ENCODE results near the gene CDC14A.

CDC14A gene

DNA sequence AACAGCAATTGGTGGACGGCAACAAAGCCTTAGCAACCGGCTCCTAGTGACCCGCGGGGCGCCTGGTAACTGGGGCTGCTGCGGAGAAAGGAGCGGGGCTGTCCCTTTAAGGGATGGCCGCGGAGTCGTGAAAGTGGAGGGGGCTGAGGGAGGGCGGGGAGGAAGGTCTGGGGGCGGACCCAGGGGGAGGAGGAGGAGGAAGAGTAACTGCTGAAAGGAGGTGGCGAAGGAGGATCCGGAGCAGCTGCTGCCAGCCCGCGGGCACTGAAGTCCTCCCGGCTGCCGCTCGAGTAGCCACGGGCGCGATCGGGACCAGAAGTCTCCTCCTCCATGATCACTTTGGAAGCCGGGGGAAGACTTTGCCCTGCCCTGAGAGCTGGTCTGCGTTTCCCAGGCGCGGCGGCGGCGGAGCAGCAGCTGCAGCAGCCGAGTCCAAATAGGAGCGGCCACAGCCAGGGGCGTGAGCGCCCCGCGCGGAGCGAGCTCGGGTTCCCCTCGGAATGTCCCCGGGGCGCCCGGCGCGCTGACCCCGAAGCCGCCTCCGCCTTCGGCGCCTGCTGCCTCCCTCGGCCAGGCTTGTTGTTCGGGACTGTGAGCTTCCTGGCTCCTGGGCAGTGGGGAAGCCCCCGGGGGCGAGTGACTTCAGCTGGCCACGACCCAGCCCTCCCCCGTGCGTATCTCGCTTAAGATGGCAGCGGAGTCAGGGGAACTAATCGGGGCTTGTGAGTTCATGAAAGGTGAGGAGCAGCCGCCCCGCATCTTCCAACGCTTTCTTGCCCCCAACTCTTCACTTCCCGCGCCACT, at the start of gene CDC14A:
Gene CDC14A, plus strand, starts transcription at position 240 of the 804 bp plus-strand sequence. Its CDS starts 449 bp downstream, at position 689.
- Histone ChIP-seq H3K4me1 (ENCODE audit: insufficient read depth, low read length) (peaks cover 11% of the 10 kb centered on the region), H3K9me3 (ENCODE audit: control insufficient read depth, insufficient read depth, low read length) (no peaks in the 10 kb centered on the region), H3K9ac (ENCODE audit: low read depth, low read length) (peak within 1 kb of the TSS; percentile 73), H3K36me3 (ENCODE audit: insufficient read depth, low read length) (no peaks in the 10 kb centered on the region)

DNA sequence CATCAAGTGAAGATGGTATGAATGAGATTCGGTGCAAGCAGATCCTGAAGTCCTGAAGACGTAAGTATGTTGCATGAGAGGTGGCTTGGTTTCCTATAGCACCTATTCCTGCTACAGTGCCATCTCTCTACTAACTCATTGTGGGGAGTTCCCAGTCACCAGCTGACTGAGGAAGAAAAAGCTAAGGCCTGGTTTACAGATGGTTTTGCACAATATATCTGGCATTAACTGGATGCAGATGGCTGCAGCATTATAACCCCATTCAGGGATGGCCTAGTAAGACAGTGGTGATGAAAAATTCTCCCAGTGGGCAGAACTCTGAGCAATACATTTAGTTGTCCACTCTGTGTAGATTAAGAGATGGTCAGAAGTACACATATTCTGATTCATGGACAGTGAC, 49.6 kb upstream of the CDC14A start:
- Histone ChIP-seq H3K9ac (ENCODE audit: low read depth, low read length) (no peak overlapping the region), H3K9me3 (ENCODE audit: control insufficient read depth, insufficient read depth, low read length) (no peaks in the 10 kb centered on the region), H3K4me1 (ENCODE audit: insufficient read depth, low read length) (peaks cover 14% of the 10 kb centered on the region; the same call in 1 of the 2 replicates), H3K36me3 (ENCODE audit: insufficient read depth, low read length) (no peaks in the 10 kb centered on the region)

DNA sequence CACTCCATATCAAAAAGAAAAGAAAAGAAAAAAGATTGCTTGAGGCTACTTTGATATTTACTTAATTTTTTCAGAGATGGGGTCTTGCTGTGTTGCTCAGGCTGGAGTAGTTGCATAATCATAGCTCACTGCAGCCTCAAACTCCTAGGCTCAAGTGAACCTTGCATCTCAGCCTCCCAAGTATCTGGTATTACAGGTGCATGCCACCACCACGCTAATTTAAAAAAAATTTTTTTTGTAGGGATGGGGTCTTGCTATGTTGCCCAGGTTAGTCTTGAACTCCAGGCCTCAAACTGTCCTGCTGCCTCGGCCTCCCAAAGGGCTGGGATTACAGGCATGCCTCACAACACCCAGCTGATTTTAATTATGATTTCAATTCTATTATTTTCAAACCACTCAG, 48.1 kb upstream of the CDC14A start:
- Histone ChIP-seq H3K9me3 (ENCODE audit: control insufficient read depth, insufficient read depth, low read length) (no peaks in the 10 kb centered on the region), H3K4me1 (ENCODE audit: insufficient read depth, low read length) (0 out of 2 replicates have a peak, but pooled peaks cover 4% of the 10 kb centered on the region), H3K9ac (ENCODE audit: low read depth, low read length) (no peak overlapping the region), H3K36me3 (ENCODE audit: insufficient read depth, low read length) (no peaks in the 10 kb centered on the region)

GRCh38 chr1:100304921-100305320, 47.4 kb upstream of the CDC14A start:
- H3K9ac ChIP-seq (ENCODE audit: low read depth, low read length), result no peak overlapping the region
- no peaks in the 10 kb centered on the region for H3K9me3 ChIP-seq (ENCODE audit: control insufficient read depth, insufficient read depth, low read length)
- H3K4me1 ChIP-seq (ENCODE audit: insufficient read depth, low read length), result 0 out of 2 replicates have a peak, but pooled peaks cover 4% of the 10 kb centered on the region
- no peaks in the 10 kb centered on the region for H3K36me3 ChIP-seq (ENCODE audit: insufficient read depth, low read length)

- no peaks in the 10 kb centered on the region for H3K36me3 ChIP-seq (ENCODE audit: insufficient read depth, low read length)
- H3K9me3 ChIP-seq (ENCODE audit: control insufficient read depth, insufficient read depth, low read length), result no peaks in the 10 kb centered on the region
- H3K9ac ChIP-seq (ENCODE audit: low read depth, low read length), result no peak overlapping the region
- 0 out of 2 replicates have a peak, but pooled peaks cover 4% of the 10 kb centered on the region for H3K4me1 ChIP-seq (ENCODE audit: insufficient read depth, low read length)
Measured at GRCh38 chr1:100305954-100306353, 46.4 kb upstream of the CDC14A start.

DNA sequence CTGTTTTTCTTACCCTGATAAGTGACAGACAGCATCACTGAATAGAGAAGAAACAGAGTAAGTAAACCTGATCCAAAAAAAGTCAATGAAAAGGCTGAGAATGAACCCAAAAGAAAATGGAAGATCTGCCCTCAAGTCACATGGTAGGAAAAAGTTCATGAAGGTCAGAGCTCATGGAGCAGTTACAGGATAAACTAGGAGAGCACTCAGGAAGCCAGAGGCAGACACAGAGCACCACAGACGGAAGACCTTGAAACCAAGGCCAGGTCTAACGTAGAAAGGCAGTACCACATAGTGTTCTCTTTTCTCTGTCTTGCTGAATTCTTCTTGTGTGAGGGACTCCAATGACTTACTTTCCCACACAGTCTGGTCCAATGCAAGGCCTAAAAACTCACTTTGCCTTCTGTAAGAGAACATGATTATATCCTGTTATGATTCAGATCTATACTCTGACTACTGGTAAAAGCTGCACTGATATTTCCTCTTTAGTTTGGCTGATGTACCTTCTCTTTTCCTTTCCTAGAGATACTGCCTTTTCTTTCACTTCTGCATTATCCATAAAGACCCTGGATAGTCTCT, 45.5 kb upstream of the CDC14A start:
- no peak overlapping the region for H3K9ac ChIP-seq (ENCODE audit: low read depth, low read length)
- no peaks in the 10 kb centered on the region for H3K36me3 ChIP-seq (ENCODE audit: insufficient read depth, low read length)
- no peaks in the 10 kb centered on the region for H3K9me3 ChIP-seq (ENCODE audit: control insufficient read depth, insufficient read depth, low read length)
- 0 out of 2 replicates have a peak, but pooled peaks cover 4% of the 10 kb centered on the region for H3K4me1 ChIP-seq (ENCODE audit: insufficient read depth, low read length)

- Histone ChIP-seq H3K9me3 (ENCODE audit: control insufficient read depth, insufficient read depth, low read length) (no peaks in the 10 kb centered on the region), H3K36me3 (ENCODE audit: insufficient read depth, low read length) (no peaks in the 10 kb centered on the region), H3K4me1 (ENCODE audit: insufficient read depth, low read length) (0 out of 2 replicates have a peak, but pooled peaks cover 4% of the 10 kb centered on the region), H3K9ac (ENCODE audit: low read depth, low read length) (no peak overlapping the region)
Measured at GRCh38 chr1:100308777-100309176, 43.5 kb upstream of the CDC14A start.

- Histone ChIP-seq H3K4me1 (ENCODE audit: insufficient read depth, low read length) (0 out of 2 replicates have a peak, but pooled peaks cover under 1% of the 10 kb centered on the region), H3K9ac (ENCODE audit: low read depth, low read length) (no peak overlapping the region), H3K36me3 (ENCODE audit: insufficient read depth, low read length) (no peaks in the 10 kb centered on the region), H3K9me3 (ENCODE audit: control insufficient read depth, insufficient read depth, low read length) (no peaks in the 10 kb centered on the region)
Measured at GRCh38 chr1:100309863-100310262, 42.4 kb upstream of the CDC14A start.

- no peak overlapping the region for H3K9ac ChIP-seq (ENCODE audit: low read depth, low read length)
- H3K4me1 ChIP-seq (ENCODE audit: insufficient read depth, low read length), result no peaks in the 10 kb centered on the region
- H3K9me3 ChIP-seq (ENCODE audit: control insufficient read depth, insufficient read depth, low read length), result peaks cover 16% of the 10 kb centered on the region
- no peaks in the 10 kb centered on the region for H3K36me3 ChIP-seq (ENCODE audit: insufficient read depth, low read length)
Measured at GRCh38 chr1:100313382-100313781, 38.9 kb upstream of the CDC14A start.

DNA sequence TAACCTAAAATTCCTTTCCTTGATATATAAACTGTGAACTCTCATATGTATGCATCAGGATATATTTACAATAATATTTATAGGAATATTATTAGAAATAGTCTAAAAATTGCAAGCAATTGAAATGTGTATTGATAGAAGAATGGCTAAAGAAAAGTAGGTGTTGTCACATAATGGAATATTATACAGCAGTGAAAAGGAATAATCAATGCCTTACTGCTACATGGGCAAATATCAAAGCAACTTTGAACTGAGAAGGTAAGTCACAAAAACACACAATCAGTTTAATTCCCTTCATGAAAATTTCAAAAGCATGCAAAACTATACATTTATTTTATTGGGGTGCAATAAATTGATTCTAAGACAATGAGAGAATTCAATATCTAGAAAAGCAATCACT, 35.7 kb upstream of the CDC14A start:
- peaks cover 22% of the 10 kb centered on the region for H3K9me3 ChIP-seq (ENCODE audit: control insufficient read depth, insufficient read depth, low read length)
- H3K36me3 ChIP-seq (ENCODE audit: insufficient read depth, low read length), result no peaks in the 10 kb centered on the region
- H3K4me1 ChIP-seq (ENCODE audit: insufficient read depth, low read length), result no peaks in the 10 kb centered on the region
- H3K9ac ChIP-seq (ENCODE audit: low read depth, low read length), result no peak overlapping the region

- H3K36me3 ChIP-seq (ENCODE audit: insufficient read depth, low read length), result no peaks in the 10 kb centered on the region
- no peak overlapping the region for H3K9ac ChIP-seq (ENCODE audit: low read depth, low read length)
- peaks cover 2% of the 10 kb centered on the region; the same call in 1 of the 2 replicates for H3K4me1 ChIP-seq (ENCODE audit: insufficient read depth, low read length)
- peaks cover 22% of the 10 kb centered on the region for H3K9me3 ChIP-seq (ENCODE audit: control insufficient read depth, insufficient read depth, low read length)
Measured at GRCh38 chr1:100320311-100321099, 31.8 kb upstream of the CDC14A start.

- Histone ChIP-seq H3K4me1 (ENCODE audit: insufficient read depth, low read length) (peaks cover 6% of the 10 kb centered on the region; the same call in 1 of the 2 replicates), H3K36me3 (ENCODE audit: insufficient read depth, low read length) (no peaks in the 10 kb centered on the region), H3K9ac (ENCODE audit: low read depth, low read length) (no peak overlapping the region), H3K9me3 (ENCODE audit: control insufficient read depth, insufficient read depth, low read length) (peaks cover 19% of the 10 kb centered on the region)
Measured at GRCh38 chr1:100321100-100321493, 31.2 kb upstream of the CDC14A start.

GRCh38 chr1:100321506-100321905, 30.8 kb upstream of the CDC14A start:
- peaks cover 6% of the 10 kb centered on the region; the same call in 1 of the 2 replicates for H3K4me1 ChIP-seq (ENCODE audit: insufficient read depth, low read length)
- no peak overlapping the region for H3K9ac ChIP-seq (ENCODE audit: low read depth, low read length)
- H3K9me3 ChIP-seq (ENCODE audit: control insufficient read depth, insufficient read depth, low read length), result peaks cover 15% of the 10 kb centered on the region
- no peaks in the 10 kb centered on the region for H3K36me3 ChIP-seq (ENCODE audit: insufficient read depth, low read length)

DNA sequence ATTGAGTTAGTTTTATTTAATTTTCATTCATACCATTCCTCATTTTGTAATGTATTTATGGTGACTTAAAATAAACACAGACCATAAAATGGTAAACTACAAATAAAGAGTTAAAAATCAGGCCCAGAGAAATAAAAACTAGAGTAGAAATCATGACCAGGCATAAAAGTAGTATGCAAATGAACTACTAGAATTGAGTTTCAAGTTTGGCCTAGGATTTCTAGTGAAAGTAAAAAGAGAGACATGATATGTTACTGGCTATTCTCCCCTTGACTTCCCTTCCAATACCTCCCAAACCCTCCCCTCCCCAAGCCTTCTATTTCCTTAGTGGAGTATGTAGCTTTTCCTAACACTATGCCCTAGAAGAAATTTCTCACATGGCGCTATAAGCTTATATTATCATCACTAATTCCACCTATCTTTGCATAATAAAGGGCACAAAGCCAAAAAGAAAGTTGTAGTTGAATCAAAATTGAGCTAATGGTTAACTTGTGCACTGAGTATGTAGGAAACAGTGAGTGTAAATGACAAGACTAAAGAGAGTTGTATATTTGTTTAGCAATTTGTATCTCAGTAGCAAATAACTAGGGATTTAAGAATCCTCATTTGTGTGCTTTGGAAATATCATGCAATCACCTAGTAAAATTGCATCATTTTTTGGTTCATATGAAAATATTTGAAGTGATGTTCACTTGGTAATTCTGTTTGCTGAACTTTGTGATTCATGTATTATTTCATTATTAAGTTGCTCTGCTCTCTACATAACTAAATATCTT, 29.7 kb upstream of the CDC14A start:
- Histone ChIP-seq H3K4me1 (ENCODE audit: insufficient read depth, low read length) (peaks cover 6% of the 10 kb centered on the region; the same call in 1 of the 2 replicates), H3K9me3 (ENCODE audit: control insufficient read depth, insufficient read depth, low read length) (peaks cover 9% of the 10 kb centered on the region), H3K36me3 (ENCODE audit: insufficient read depth, low read length) (no peaks in the 10 kb centered on the region), H3K9ac (ENCODE audit: low read depth, low read length) (no peak overlapping the region)

All from ES-I3 (cell line).